PFSK-1 (cell line): ENCODE results near the gene NT5M.

Source experiments
- POLR2AphosphoS5 ChIP-seq: IDR thresholded peaks from 2 replicates; pipeline ENCODE4 v1.6.1; 2012; ENCODE audit warnings: low read depth, mild to moderate bottlenecking, control low read depth, low read length, moderate library complexity
- REST ChIP-seq, 2 experiments: IDR thresholded peaks; 2 replicates each; pipeline versions ENCODE4 v1.6.1 to v1.8.0; 2011 to 2012; ENCODE audit warnings: low read depth in 2 of 2, low read length in 2 of 2, control low read depth in 1 of 2, inconsistent platforms in 1 of 2, mild to moderate bottlenecking in 1 of 2, moderate library complexity in 1 of 2; ENCODE audit not compliant: insufficient read depth in 1 of 2
- SIN3A ChIP-seq: IDR thresholded peaks from 2 replicates; pipeline ENCODE4 v1.6.1; 2012; ENCODE audit warnings: mild to moderate bottlenecking, low read length, moderate library complexity, borderline replicate concordance; ENCODE audit not compliant: insufficient read depth

GRCh38 chr17:17254036-17254435 lies 49.1 kb upstream of the NT5M start:
- TF ChIP-seq SIN3A (no peak), POLR2AphosphoS5 (no peak), REST (IDR thresholded peaks at IDR 0.05; ENCODE audit: insufficient read depth in 1 of 2, low read depth in 2 of 2, low read length in 2 of 2) (no peak)
